Measurements from ENCODE around the gene ALPK3.

The ALPK3 gene

DNA sequence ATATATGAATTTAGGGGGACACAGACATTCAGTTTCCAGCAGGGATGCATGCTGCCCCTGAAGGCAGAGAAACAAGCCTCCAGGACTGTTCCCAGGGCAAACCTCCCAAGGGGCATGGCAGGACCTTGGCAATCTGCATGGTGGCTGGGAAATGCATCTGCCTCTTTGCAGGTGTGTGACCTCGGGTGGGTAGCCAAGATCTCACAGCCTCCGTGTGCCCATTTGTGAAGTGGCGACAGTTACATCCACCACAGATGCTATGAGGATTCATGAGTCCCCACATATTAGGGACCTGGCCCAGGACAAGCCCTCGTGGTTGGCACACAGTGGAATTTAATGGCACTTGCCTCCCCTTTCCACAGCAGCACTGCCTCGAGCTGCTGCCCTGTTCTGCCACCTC, 97.2 kb downstream of the ALPK3 start:
- TF ChIP-seq, protein P1, sequence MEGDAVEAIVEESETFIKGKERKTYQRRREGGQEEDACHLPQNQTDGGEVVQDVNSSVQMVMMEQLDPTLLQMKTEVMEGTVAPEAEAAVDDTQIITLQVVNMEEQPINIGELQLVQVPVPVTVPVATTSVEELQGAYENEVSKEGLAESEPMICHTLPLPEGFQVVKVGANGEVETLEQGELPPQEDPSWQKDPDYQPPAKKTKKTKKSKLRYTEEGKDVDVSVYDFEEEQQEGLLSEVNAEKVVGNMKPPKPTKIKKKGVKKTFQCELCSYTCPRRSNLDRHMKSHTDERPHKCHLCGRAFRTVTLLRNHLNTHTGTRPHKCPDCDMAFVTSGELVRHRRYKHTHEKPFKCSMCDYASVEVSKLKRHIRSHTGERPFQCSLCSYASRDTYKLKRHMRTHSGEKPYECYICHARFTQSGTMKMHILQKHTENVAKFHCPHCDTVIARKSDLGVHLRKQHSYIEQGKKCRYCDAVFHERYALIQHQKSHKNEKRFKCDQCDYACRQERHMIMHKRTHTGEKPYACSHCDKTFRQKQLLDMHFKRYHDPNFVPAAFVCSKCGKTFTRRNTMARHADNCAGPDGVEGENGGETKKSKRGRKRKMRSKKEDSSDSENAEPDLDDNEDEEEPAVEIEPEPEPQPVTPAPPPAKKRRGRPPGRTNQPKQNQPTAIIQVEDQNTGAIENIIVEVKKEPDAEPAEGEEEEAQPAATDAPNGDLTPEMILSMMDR (conservative IDR thresholded peaks at IDR 0.05; ENCODE audit: low read depth, low read length): no peak
- no peak overlapping the region for H3K4me3 ChIP-seq (ENCODE audit: low read depth, low read length)
- DNase-seq (ENCODE audit: low read depth): no peak

DNA sequence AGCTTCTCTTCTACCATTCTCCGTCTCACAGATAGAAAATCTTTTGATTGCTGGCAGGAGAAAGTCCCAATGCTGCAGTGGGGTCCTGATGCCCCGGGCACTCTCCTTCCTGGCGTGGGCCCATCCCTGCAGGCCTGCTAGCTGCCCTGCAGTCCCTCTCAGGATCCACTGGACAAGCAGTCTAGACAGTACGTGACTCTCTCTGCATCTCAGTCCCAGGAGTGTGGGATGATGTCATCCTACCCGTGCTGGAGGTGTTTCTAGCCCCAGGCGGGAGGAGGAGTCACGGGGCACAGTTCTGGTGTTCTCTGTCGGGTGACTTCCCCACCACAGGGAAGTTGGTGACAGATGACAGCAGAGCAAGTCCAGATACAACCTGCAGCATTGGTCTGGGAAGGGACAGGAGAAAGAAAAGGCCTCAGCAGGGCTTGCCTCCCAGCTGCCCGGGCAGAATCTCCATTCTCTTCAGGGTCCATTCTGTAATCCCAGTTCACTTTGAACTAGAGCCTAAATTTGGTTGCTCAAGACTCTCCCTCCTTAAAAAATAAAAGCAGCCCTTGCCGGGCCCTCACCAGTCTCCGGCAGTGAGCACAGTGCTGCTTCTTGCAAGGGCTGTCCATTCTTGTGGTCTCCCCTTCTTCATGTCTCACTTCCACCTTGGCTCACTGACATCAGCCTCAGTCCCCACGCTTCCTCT, 97.9 kb downstream of the ALPK3 start:
- peak; percentile 87 for DNase-seq (ENCODE audit: low read depth)
- H3K4me3 ChIP-seq (ENCODE audit: low read depth, low read length): no peak overlapping the region
- TF ChIP-seq, protein P1 (conservative IDR thresholded peaks at IDR 0.05; ENCODE audit: low read depth, low read length): no peak

DNA sequence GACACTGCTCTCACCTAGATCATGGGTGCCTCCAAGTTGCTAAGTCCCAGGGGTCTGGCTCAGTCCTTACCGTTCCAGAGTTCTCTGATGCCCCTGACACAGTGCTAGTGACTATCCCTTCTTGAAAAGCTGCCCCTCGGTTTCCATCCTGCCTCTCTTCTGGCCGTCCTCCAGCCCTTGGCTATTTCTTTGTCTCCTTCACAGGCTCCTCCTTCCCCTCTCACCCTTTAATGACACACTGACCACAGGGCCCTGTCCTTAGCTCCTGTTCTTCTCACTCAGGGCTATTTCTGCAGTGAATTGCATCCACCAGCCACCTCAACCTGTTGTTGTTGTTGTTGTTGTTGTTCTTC, 98.4 kb downstream of the ALPK3 start:
- TF ChIP-seq, protein P1 (conservative IDR thresholded peaks at IDR 0.05; ENCODE audit: low read depth, low read length): no peak
- no peak for DNase-seq (ENCODE audit: low read depth)
- no peak overlapping the region for H3K4me3 ChIP-seq (ENCODE audit: low read depth, low read length)

DNA sequence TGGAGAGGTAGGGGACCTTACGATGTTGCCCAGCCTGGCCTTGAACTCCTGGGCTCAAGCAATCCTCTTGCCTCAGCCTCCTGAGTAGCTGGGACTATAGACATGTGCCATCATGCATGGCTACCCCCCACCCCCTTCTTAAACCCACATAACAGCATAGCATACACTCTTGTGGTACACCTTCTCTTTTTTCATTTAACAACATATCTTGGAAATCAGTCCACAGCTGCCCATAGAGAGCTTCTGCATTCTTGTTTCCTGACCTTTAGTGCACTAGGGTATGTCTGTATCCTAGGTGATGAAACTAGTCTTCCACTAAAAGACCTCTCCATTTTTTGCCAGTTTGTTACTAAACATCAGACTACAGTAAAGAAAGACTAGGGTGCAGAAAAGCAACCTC, 100.3 kb downstream of the ALPK3 start:
- TF ChIP-seq, protein P1 (conservative IDR thresholded peaks at IDR 0.05; ENCODE audit: low read depth, low read length): no peak
- no peak for DNase-seq (ENCODE audit: low read depth)
- H3K4me3 ChIP-seq (ENCODE audit: low read depth, low read length): no peak overlapping the region

DNA sequence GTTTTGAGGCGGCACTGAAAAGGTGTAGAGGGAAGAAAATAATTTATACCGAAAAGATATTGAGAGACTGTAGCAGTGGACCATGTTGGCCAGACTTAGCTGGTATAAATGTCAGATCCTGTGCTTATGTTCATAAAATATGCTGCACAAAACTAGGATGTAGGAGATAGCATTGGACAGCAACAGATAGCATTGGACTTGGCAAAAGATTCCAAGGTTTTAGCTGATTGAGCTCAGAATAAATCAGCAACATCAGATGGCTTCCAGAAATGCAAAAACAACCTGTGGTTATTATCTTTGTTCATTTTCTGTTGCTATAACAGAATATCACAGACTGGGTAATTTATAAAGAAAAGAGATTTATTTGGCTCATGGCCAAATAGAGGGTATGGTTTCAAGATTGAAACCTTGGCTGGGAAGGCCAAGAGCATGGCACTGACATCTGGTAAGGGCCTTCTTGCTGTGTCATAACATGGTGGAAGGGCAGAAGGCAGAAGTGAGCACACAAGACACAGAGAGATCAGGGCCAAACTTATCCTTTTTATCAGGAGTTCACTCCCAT, 102.0 kb downstream of the ALPK3 start:
- TF ChIP-seq, protein P1 (conservative IDR thresholded peaks at IDR 0.05; ENCODE audit: low read depth, low read length): no peak
- no peak for DNase-seq (ENCODE audit: low read depth)
- H3K4me3 ChIP-seq (ENCODE audit: low read depth, low read length): no peak overlapping the region

DNA sequence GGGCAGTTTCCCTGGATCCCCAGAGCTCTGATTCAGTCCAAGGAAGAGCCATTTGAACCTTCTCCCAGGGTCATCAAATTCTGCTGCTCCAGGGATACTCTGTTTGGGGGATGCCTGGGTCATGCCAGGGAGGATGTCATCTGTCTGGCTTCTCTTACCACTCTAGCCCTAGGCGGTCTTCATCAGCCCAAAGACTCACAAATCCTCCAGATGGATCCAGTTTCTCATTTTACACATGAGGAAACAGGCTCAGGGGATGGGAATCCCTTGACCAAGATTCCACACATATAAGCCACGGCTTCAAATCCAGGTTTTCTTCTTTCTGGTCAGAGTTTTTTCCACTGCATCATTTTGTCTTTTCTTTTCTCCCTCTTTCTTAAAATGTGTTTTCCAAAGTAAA, 104.0 kb downstream of the ALPK3 start:
- TF ChIP-seq, protein P1 (conservative IDR thresholded peaks at IDR 0.05; ENCODE audit: low read depth, low read length): no peak
- DNase-seq (ENCODE audit: low read depth): no peak
- no peak overlapping the region for H3K4me3 ChIP-seq (ENCODE audit: low read depth, low read length)

DNA sequence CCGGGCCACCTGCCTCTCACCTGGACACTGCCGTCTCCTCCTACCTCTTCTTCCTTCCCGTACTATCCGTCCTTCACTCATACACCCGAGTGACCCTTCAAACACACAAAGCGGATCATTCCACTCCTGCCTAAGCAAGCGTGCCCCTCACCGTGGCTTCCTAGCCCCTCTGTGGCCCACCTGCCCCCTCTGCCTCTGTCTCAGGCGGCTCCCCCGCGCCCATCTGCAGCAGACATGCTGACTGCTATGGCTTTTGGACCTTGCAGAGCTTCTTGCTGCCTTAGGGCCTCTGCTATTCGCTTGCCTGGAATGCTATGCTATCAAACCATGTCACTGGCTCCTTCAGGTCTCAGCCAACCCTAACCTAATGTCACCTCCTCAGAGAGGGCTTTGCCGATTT, 105.4 kb downstream of the ALPK3 start:
- TF ChIP-seq, protein P1 (conservative IDR thresholded peaks at IDR 0.05; ENCODE audit: low read depth, low read length): no peak
- no peak overlapping the region for H3K4me3 ChIP-seq (ENCODE audit: low read depth, low read length)

More for the DNA sequence above, 105.4 kb downstream of the ALPK3 start:
- DNase-seq (ENCODE audit: low read depth): no peak

Measured in choroid plexus epithelial cell (primary cell).